Measurements from ENCODE around the gene SULT2B1.

- TF ChIP-seq POLR2A (IDR thresholded peaks at IDR 0.05; ENCODE audit: low read length) (no peak), GATA1 (IDR thresholded peaks at IDR 0.05; ENCODE audit: low read depth, low read length) (no peak)
Measured at GRCh38 chr19:48569814-48570213, 17.8 kb downstream of the SULT2B1 start.

Data from erythroblast (primary cell).